Ishikawa (cell line): ENCODE data around the gene LPP.

Source experiments
- CEBPB ChIP-seq: IDR thresholded peaks from 2 replicates; pipeline ENCODE4 v1.6.1; 2012
- CREB1 ChIP-seq: IDR thresholded peaks from 2 replicates; pipeline ENCODE4 v1.6.1; 2012; ENCODE audit warnings: low read depth
- EGR1 ChIP-seq: IDR thresholded peaks from 2 replicates; pipeline ENCODE4 v1.6.1; 2012
- EP300 ChIP-seq: IDR thresholded peaks from 2 replicates; pipeline ENCODE4 v1.6.1; 2012; ENCODE audit warnings: borderline replicate concordance
- FOXM1 ChIP-seq: IDR thresholded peaks from 2 replicates; pipeline ENCODE4 v1.6.1; 2012; ENCODE audit warnings: low read depth, borderline replicate concordance
- MAX ChIP-seq: IDR thresholded peaks from 2 replicates; pipeline ENCODE4 v1.6.1; 2012
- NFIC ChIP-seq: IDR thresholded peaks from 2 replicates; pipeline ENCODE4 v1.6.1; 2012
- RAD21 ChIP-seq: IDR thresholded peaks from 2 replicates; pipeline ENCODE4 v1.6.1; 2012; ENCODE audit warnings: low read depth
- REST ChIP-seq: IDR thresholded peaks from 2 replicates; pipeline ENCODE4 v1.6.1; 2012; ENCODE audit warnings: low read depth, mild to moderate bottlenecking
- TAF1 ChIP-seq: IDR thresholded peaks from 2 replicates; pipeline ENCODE4 v1.6.1; 2012; ENCODE audit warnings: low read depth, mild to moderate bottlenecking
- TCF12 ChIP-seq: IDR thresholded peaks from 2 replicates; pipeline ENCODE4 v1.6.1; 2012; ENCODE audit warnings: low read depth
- TEAD4 ChIP-seq: IDR thresholded peaks from 2 replicates; pipeline ENCODE4 v1.6.1; 2012
- USF1 ChIP-seq: IDR thresholded peaks from 2 replicates; pipeline ENCODE4 v1.6.1; 2012
- YY1 ChIP-seq: IDR thresholded peaks from 2 replicates; pipeline ENCODE4 v1.6.1; 2012; ENCODE audit warnings: low read depth
- ZBTB7A ChIP-seq: IDR thresholded peaks from 2 replicates; pipeline ENCODE4 v1.6.1; 2012; ENCODE audit warnings: low read depth

The LPP gene

GRCh38 chr3:188522115-188522514 is 368.2 kb downstream of the LPP start:
- TF ChIP-seq REST = no peak
- no peak for TF ChIP-seq USF1
- no peak for TF ChIP-seq TEAD4

GRCh38 chr3:188523291-188523690 is 369.3 kb downstream of the LPP start:
- no peak for TF ChIP-seq TCF12
- no peak for TF ChIP-seq RAD21
- no peak for TF ChIP-seq NFIC
- TF ChIP-seq EGR1 = no peak
- no peak for TF ChIP-seq CREB1
- TF ChIP-seq REST = no peak
- TF ChIP-seq FOXM1 = no peak
- no peak for TF ChIP-seq CEBPB
- no peak for TF ChIP-seq TAF1
- TF ChIP-seq YY1 = no peak
- no peak for TF ChIP-seq EP300
- no peak for TF ChIP-seq ZBTB7A
- no peak for TF ChIP-seq MAX
- no peak for TF ChIP-seq USF1

GRCh38 chr3:188524052-188524451 is 370.1 kb downstream of the LPP start:
- TF ChIP-seq REST (no peak), USF1 (no peak), CEBPB (no peak), TCF12 (no peak), NFIC (no peak), RAD21 (no peak), TEAD4 (no peak), YY1 (no peak), CREB1 (no peak), FOXM1 (no peak), EGR1 (no peak), MAX (no peak), ZBTB7A (no peak), EP300 (no peak), TAF1 (no peak)

GRCh38 chr3:188526057-188526456 is 372.1 kb downstream of the LPP start:
- TF ChIP-seq TEAD4 (0 out of 2 replicates have a peak, but pooled peaks have one; percentile 6), USF1 (no peak), RAD21 (no peak), CEBPB (peak; percentile 81)
